Measurements from ENCODE around the gene TMPRSS3.

TMPRSS3 gene

DNA sequence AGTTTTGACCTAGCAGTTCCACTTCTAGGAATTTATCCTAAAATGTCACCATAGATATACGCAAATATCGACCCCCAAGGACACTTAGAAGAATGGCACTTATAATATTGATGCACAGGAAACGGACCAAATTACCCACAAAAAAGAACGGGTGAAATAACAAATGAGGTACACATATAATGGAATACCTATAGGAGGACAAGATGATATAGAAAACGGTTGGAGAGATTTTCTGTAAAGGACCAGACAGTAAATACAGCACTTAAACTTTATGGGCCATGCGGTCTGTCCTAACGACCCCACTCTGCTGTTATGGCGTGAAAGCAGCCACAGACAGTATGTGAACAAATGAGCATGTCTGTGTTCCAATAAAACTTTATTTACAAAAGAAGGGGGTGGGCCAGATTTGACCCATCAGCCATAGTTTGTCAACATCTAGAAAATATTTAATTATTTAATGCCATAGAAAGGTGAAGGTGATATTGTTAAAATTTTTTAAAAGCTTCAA is 2.4 kb downstream of the TMPRSS3 start:
- Histone ChIP-seq H3K27me3 (ENCODE audit: control insufficient read depth in 1 of 2, insufficient read depth in 2 of 2, low read length in 2 of 2) (no peaks in the 10 kb centered on the region), H3K9ac (ENCODE audit: low read length) (no peak overlapping the region), H3K4me3 (ENCODE audit: low read depth in 1 of 2, low read length in 2 of 2) (no peak overlapping the region), H3K4me1 (ENCODE audit: insufficient read depth, low read length) (no peaks in the 10 kb centered on the region), H3K27ac (ENCODE audit: low read depth, low read length) (no peak overlapping the region), H3K9me3 (ENCODE audit: low read length) (no peaks in the 10 kb centered on the region), H3K36me3 (ENCODE audit: insufficient read depth, low read length) (no peaks in the 10 kb centered on the region)

GRCh38 chr21:42392731-42393442 is 3.0 kb downstream of the TMPRSS3 start:
- no peak overlapping the region for H3K9ac ChIP-seq (ENCODE audit: low read length)
- no peaks in the 10 kb centered on the region for H3K4me1 ChIP-seq (ENCODE audit: insufficient read depth, low read length)
- no peaks in the 10 kb centered on the region for H3K36me3 ChIP-seq (ENCODE audit: insufficient read depth, low read length)
- H3K27me3 ChIP-seq (ENCODE audit: control insufficient read depth in 1 of 2, insufficient read depth in 2 of 2, low read length in 2 of 2) = no peaks in the 10 kb centered on the region
- no peaks in the 10 kb centered on the region for H3K9me3 ChIP-seq (ENCODE audit: low read length)
- no peak overlapping the region for H3K4me3 ChIP-seq (ENCODE audit: low read depth in 1 of 2, low read length in 2 of 2)
- no peak overlapping the region for H3K27ac ChIP-seq (ENCODE audit: low read depth, low read length)

DNA sequence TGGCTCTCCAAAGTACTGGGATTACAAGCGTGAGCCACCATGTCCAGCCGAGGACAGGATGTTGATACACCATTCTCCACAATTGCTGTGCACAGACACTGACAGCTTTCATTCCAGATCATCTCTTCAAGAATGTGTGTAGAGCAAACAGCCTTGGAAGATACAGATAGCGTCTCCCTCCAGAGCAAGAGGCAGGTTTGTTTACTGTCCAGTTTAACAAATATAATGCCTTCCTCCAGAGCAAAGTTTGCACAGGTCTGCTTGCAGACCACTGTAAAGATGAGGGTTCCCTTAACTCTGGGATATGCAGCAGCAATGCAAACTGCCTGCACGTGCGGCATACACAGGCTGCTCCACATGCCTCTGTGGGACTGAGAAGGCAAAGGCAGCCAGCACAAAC is 4.6 kb downstream of the TMPRSS3 start:
- Histone ChIP-seq H3K27ac (ENCODE audit: low read depth, low read length) (no peak overlapping the region), H3K9ac (ENCODE audit: low read length) (no peak overlapping the region), H3K36me3 (ENCODE audit: insufficient read depth, low read length) (no peaks in the 10 kb centered on the region), H3K4me1 (ENCODE audit: insufficient read depth, low read length) (no peaks in the 10 kb centered on the region), H3K27me3 (ENCODE audit: control insufficient read depth in 1 of 2, insufficient read depth in 2 of 2, low read length in 2 of 2) (no peaks in the 10 kb centered on the region), H3K4me3 (ENCODE audit: low read depth in 1 of 2, low read length in 2 of 2) (no peak overlapping the region), H3K9me3 (ENCODE audit: low read length) (no peaks in the 10 kb centered on the region)

DNA sequence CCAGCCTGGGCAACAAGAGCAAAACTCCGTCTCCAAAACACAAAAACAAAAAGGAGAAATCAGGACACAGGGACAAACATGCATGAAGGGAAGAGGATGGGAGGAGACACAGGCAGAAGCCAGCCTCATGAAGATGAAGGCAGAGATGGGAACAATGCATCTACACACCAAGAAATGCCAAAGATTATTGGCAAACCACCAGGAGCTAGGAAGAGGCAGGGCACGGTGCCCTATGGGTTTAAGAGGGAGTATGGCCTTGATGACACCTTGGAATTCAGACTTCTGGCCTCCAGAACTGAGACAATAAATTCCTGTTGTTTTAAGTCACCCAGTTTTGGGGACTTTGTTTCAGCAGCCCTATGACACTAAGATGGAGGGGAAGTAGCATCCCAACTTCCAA is 5.2 kb downstream of the TMPRSS3 start:
- Histone ChIP-seq H3K27ac (ENCODE audit: low read depth, low read length) (no peak overlapping the region), H3K4me1 (ENCODE audit: insufficient read depth, low read length) (no peaks in the 10 kb centered on the region)

GRCh38 chr21:42390193-42390592 is 5.7 kb downstream of the TMPRSS3 start:
- H3K27ac ChIP-seq (ENCODE audit: low read depth, low read length) = no peak overlapping the region
- H3K36me3 ChIP-seq (ENCODE audit: insufficient read depth, low read length) = no peaks in the 10 kb centered on the region
- no peaks in the 10 kb centered on the region for H3K9me3 ChIP-seq (ENCODE audit: low read length)
- no peaks in the 10 kb centered on the region for H3K27me3 ChIP-seq (ENCODE audit: control insufficient read depth in 1 of 2, insufficient read depth in 2 of 2, low read length in 2 of 2)
- no peak overlapping the region for H3K9ac ChIP-seq (ENCODE audit: low read length)
- H3K4me1 ChIP-seq (ENCODE audit: insufficient read depth, low read length) = no peaks in the 10 kb centered on the region
- no peak overlapping the region for H3K4me3 ChIP-seq (ENCODE audit: low read depth in 1 of 2, low read length in 2 of 2)

More for the DNA sequence above, 5.2 kb downstream of the TMPRSS3 start:
- no peak overlapping the region for H3K9ac ChIP-seq (ENCODE audit: low read length)
- no peaks in the 10 kb centered on the region for H3K36me3 ChIP-seq (ENCODE audit: insufficient read depth, low read length)
- no peaks in the 10 kb centered on the region for H3K27me3 ChIP-seq (ENCODE audit: control insufficient read depth in 1 of 2, insufficient read depth in 2 of 2, low read length in 2 of 2)
- no peaks in the 10 kb centered on the region for H3K9me3 ChIP-seq (ENCODE audit: low read length)
- H3K4me3 ChIP-seq (ENCODE audit: low read depth in 1 of 2, low read length in 2 of 2) = no peak overlapping the region

- Histone ChIP-seq H3K9me3 (ENCODE audit: low read length) (no peaks in the 10 kb centered on the region), H3K36me3 (ENCODE audit: insufficient read depth, low read length) (no peaks in the 10 kb centered on the region), H3K27me3 (ENCODE audit: control insufficient read depth in 1 of 2, insufficient read depth in 2 of 2, low read length in 2 of 2) (no peaks in the 10 kb centered on the region), H3K9ac (ENCODE audit: low read length) (no peak overlapping the region), H3K4me3 (ENCODE audit: low read depth in 1 of 2, low read length in 2 of 2) (no peak overlapping the region), H3K4me1 (ENCODE audit: insufficient read depth, low read length) (no peaks in the 10 kb centered on the region), H3K27ac (ENCODE audit: low read depth, low read length) (no peak overlapping the region)
Measured at GRCh38 chr21:42389449-42389835, 6.4 kb downstream of the TMPRSS3 start.

DNA sequence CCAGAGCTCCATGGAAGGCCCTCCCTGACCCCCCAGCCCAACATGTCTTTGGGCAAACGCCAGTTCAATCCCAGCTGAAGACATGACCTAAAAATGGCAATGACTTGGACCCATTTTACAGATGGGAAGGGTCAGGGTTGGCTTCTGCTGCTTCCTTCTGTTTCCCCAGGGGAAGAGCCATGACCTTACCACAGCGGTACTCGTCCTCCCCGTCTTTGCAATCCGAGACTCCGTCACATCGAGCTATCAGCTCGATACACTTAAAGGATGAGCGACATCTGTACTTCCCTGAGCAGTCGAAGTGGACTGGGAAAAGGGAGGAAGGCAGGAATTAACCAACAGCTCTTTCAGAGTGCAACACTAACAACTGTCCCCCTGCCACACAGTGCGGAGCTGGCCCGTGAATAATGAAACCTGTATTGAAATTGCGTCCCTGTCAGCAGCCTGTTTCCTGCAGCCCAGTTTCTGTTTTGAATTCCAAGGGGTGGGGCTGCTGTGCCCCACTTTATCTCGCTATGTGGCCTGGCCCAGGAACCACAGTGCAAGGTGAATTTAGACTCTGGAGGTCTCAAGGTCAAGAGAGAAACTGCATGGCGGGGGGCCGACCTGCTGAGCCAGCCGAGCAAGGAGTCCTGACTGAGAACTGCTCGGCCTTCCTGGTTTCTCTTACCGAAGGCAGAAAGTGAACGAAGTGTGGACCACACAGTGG is 7.0 kb downstream of the TMPRSS3 start:
- H3K4me3 ChIP-seq (ENCODE audit: low read depth in 1 of 2, low read length in 2 of 2) = no peak overlapping the region
- H3K27ac ChIP-seq (ENCODE audit: low read depth, low read length) = no peak overlapping the region
- no peak overlapping the region for H3K9ac ChIP-seq (ENCODE audit: low read length)

DNA sequence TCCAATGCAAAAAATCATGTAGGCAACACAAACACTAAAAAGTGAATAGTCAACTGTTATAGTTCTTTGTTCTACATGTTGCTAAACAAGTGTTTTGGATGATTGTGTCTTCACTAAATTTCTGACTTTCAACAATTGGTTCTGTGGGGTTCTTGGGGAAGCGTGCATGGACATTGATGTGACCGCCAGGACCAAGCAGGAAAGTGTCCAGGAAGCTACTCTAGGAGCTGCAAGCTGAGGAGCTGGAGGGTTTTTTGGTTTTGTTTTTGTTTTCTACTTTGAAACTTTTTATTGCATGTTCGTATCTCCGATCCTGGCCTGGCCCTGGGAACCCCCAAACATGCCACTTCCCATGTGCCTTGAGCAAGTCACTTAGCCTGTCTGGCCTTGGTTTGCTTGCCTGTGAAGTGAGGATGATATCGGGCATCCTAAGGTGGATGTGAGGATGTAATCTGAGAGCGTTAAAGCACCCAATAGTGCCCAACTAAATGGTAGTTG is 8.0 kb downstream of the TMPRSS3 start:
- H3K4me1 ChIP-seq (ENCODE audit: insufficient read depth, low read length) = no peaks in the 10 kb centered on the region
- no peak overlapping the region for H3K9ac ChIP-seq (ENCODE audit: low read length)
- no peaks in the 10 kb centered on the region for H3K9me3 ChIP-seq (ENCODE audit: low read length)
- no peaks in the 10 kb centered on the region for H3K27me3 ChIP-seq (ENCODE audit: control insufficient read depth in 1 of 2, insufficient read depth in 2 of 2, low read length in 2 of 2)
- no peak overlapping the region for H3K4me3 ChIP-seq (ENCODE audit: low read depth in 1 of 2, low read length in 2 of 2)
- no peaks in the 10 kb centered on the region for H3K36me3 ChIP-seq (ENCODE audit: insufficient read depth, low read length)
- no peak overlapping the region for H3K27ac ChIP-seq (ENCODE audit: low read depth, low read length)

More for the DNA sequence above, 7.0 kb downstream of the TMPRSS3 start:
- no peaks in the 10 kb centered on the region for H3K36me3 ChIP-seq (ENCODE audit: insufficient read depth, low read length)
- H3K4me1 ChIP-seq (ENCODE audit: insufficient read depth, low read length) = no peaks in the 10 kb centered on the region
- H3K27me3 ChIP-seq (ENCODE audit: control insufficient read depth in 1 of 2, insufficient read depth in 2 of 2, low read length in 2 of 2) = no peaks in the 10 kb centered on the region
- no peaks in the 10 kb centered on the region for H3K9me3 ChIP-seq (ENCODE audit: low read length)

GRCh38 chr21:42387164-42387563 is 8.7 kb downstream of the TMPRSS3 start:
- Histone ChIP-seq H3K4me3 (ENCODE audit: low read depth in 1 of 2, low read length in 2 of 2) (no peak overlapping the region), H3K36me3 (ENCODE audit: insufficient read depth, low read length) (no peaks in the 10 kb centered on the region), H3K27me3 (ENCODE audit: control insufficient read depth in 1 of 2, insufficient read depth in 2 of 2, low read length in 2 of 2) (no peaks in the 10 kb centered on the region), H3K9ac (ENCODE audit: low read length) (no peak overlapping the region), H3K4me1 (ENCODE audit: insufficient read depth, low read length) (no peaks in the 10 kb centered on the region), H3K27ac (ENCODE audit: low read depth, low read length) (no peak overlapping the region), H3K9me3 (ENCODE audit: low read length) (no peaks in the 10 kb centered on the region)

- Histone ChIP-seq H3K27ac (ENCODE audit: low read depth, low read length) (no peak overlapping the region), H3K27me3 (ENCODE audit: control insufficient read depth in 1 of 2, insufficient read depth in 2 of 2, low read length in 2 of 2) (no peaks in the 10 kb centered on the region), H3K9me3 (ENCODE audit: low read length) (no peaks in the 10 kb centered on the region), H3K9ac (ENCODE audit: low read length) (no peak overlapping the region), H3K36me3 (ENCODE audit: insufficient read depth, low read length) (no peaks in the 10 kb centered on the region), H3K4me3 (ENCODE audit: low read depth in 1 of 2, low read length in 2 of 2) (no peak overlapping the region), H3K4me1 (ENCODE audit: insufficient read depth, low read length) (no peaks in the 10 kb centered on the region)
Measured at GRCh38 chr21:42386034-42386591, 9.7 kb downstream of the TMPRSS3 start.

DNA sequence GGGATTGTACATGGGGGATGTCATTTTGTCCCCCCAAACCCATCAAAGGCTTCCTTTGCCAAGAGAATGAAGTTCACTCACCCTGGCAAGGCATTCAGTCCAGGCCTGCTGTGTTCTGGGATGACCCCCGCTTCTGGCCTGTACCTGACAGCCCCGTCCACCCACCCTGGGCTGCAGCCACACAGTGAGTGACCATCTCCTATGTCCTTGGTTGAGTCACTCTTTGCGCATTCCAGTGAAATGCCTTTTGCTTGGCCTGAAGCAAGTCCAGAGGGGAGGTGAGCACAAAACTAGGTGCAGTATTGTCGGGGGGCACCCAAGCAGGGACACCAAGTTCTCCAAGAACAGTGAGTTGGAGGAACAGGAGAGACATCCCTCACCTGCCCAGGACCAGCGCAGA is 10.2 kb downstream of the TMPRSS3 start:
- H3K9me3 ChIP-seq (ENCODE audit: low read length) = no peaks in the 10 kb centered on the region
- no peak overlapping the region for H3K27ac ChIP-seq (ENCODE audit: low read depth, low read length)
- H3K9ac ChIP-seq (ENCODE audit: low read length) = no peak overlapping the region
- H3K27me3 ChIP-seq (ENCODE audit: control insufficient read depth in 1 of 2, insufficient read depth in 2 of 2, low read length in 2 of 2) = no peaks in the 10 kb centered on the region
- no peaks in the 10 kb centered on the region for H3K36me3 ChIP-seq (ENCODE audit: insufficient read depth, low read length)
- H3K4me3 ChIP-seq (ENCODE audit: low read depth in 1 of 2, low read length in 2 of 2) = no peak overlapping the region
- no peaks in the 10 kb centered on the region for H3K4me1 ChIP-seq (ENCODE audit: insufficient read depth, low read length)
